ENCODE data around the gene CELF6.

The CELF6 gene

DNA sequence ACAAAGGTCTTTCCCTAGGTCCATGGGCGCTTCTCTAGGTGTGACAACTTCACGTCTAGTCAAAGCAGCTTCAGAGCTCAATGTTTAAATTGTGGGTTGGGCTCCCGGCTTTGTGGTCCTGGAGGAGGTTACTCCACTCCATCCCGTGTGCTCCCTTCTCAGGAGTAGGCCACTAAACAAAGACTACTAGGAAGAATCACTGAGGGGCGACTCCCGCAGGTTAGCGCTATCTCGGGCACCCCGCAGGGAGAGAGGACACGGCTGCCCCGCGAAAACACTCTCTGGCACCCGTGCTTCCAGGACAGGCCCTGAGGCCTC is 48.1 kb downstream of the CELF6 start:
- peak; percentile 32 for DNase-seq (ENCODE audit: low spot score)

DNA sequence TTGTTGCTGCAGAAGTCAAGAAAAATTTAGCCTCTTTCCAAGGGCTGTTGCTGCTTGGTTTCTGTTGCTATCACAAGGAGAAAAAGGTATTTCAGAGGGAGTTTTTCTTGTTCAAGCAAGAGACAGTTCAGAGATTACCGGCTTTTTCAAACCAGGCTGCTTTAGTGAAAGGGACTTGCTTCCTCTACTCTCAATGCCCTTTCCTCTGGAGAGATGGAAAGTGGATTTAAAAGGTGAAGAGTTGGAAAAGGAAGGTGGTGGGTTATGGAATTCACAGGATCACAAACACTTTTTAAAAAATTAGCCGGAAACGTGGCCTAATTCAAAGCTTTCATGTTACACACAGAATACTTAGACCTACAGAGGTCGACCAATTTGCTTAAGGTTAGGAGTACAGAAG is 48.7 kb downstream of the CELF6 start:
- no peak for DNase-seq (ENCODE audit: low spot score)

DNA sequence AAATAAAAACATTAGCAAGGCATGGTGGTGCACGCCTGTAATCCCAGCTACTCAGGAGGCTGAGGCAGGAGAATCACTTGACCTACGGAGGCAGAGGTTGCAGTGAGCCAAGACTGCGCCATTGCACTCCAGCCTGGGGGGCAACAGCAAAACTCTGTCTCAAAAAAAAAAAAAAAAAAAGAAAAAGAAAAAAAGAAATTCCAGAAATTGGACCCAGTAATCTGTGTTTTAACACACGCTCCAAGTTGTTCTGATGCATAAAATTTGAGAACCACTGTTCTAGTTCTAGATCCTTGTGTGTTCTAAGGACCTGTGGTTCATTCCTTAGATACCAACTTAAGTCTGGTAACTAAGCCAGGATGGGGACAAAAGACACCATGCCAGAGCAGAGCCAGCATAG is 50.2 kb downstream of the CELF6 start:
- no peak for DNase-seq (ENCODE audit: low spot score)

DNA sequence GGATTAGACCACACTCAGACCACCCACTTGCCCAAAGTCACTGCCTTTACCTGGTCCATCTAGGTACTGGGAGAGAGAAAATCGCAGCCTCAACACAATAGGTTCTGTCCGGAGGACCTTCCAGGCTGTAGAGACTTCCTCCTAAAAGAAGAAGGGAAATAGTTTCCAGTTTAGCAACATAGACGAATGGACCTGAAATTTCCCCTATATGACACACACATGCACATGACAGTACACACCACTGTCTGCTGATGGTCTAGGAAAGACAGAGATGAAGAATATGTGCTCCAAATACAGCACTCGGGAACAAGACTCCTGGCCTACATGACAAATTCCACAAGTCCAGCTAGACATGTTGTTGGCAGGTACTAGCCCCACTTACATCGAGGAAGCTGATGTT is 54.9 kb downstream of the CELF6 start:
- DNase-seq (ENCODE audit: low spot score), result no peak

DNA sequence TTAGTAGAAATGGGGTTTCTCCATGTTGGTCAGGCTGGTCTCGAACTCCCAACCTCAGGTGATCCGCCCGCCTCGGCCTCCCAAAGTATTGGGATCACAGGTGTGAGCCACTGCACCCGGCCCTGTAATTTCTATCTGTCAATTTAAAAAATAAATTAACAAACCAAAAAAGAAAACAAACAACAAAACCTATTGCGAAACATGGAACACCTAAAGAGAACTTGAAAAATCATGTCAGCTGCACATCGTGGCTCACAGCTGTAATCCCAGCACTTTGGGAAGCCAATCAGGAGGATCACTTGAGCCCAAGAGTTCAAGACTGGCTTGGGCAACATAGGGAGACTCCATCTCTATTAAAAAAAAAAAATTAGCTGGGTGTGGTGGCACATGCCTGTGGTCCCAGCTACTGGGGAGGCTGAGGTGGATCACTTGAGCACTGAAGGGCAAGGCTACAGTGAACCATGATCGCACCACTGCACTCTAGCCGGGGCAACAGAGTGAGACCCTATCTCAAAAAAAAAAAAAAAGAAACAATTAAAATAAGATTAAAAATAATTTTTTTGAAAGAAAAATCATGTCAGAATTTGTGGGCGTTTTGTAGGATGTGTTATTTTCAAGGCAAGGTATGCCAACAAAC is 67.2 kb downstream of the CELF6 start:
- DNase-seq (ENCODE audit: low spot score), result no peak

DNA sequence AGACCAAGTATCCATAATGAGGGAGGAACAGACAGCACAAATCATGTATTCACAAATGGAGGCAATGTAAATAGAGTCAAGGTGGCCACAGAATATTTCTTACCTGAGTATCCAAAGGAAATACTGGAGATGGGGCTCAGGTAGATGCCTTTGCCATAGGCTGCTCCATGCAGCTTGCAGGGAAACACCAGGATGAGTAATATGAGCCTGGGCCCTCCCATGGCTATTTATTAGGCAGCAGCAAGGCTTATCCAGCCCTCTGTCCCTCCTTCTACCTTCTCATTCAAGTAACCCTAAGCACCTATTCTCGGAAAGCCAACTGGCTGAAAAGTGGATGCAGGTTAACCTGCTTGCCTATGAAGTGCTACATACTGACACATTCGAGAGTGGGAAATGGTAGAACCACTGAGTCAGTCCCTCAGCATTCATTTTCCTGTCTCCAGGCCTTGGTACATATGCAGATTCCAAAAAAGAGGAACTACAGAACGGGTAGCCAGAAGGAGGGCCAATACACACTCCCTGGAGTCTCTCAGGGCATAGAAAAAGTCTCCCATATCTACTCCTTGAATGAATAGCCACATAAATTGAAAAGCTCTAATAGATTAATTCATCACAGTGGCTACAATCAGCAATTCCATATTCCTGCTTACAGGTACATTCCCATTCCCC is 70.7 kb downstream of the CELF6 start:
- DNase-seq (ENCODE audit: low spot score), result peak; percentile 18

DNA sequence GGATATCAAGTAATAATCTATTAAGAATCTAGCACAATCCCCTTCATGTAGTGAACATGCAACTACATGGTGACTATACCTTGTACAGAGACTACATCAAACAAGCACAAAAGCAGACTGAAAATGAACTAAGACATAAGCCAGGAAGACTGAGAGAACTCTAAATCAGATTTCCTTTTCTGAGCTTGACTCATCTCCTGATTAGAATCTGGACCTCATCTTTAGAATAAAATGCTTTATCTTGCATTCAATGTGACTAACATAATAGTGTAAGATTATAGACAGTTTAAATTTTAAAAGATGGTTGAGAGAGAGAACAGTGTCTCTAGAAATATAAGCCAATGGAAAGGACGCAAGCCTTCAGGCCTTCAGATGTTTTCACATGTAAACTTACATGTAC is 71.4 kb downstream of the CELF6 start:
- no peak for DNase-seq (ENCODE audit: low spot score)

DNA sequence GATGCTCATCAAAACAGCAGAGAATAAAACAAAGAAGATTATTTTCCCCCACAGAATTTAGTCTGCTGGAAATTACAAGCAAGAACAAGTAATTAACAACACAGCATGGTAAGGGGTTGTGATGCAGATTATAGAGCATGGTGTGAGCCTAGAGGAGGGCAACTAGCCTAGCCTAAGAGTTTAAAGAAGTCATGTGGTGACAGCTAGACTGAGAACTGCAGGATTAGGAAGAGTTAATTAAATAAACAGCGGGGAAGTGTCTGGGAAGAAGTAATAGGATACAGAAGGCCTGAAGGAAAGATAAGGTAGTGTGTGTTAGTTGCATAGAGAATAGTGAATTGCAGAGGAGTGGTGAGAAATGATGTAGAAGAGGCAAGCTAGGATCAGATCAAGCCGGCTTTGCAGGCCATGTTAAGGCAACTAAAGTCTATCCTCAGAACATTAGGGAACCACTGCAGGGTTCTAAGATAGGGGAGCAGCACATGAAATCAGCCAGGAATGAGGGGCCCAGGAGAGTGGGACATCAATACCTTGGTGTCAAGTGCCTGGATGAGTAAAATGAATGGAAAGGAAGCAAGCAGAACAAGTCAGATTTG is 77.1 kb downstream of the CELF6 start:
- no peak for DNase-seq (ENCODE audit: low spot score)

DNA sequence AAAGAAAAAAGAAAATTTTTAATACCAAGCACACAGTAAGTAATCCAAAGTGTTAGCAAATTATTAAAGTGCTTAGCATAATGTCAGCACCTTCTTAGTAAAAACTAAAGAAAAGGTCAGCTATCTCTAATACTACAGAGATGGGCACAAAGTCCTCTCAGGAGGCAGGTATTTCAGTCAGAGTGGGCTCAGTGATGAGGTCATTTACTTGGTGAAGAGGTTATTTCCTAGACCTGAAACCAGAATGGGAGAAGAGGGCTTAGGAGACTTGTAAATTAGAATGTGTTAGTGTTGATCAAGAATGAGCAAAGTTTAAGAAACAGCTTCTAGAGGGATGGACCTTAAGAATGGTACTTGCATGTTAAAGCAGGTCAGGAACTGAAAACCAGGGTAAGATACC is 80.3 kb downstream of the CELF6 start:
- DNase-seq (ENCODE audit: low spot score), result no peak

DNA sequence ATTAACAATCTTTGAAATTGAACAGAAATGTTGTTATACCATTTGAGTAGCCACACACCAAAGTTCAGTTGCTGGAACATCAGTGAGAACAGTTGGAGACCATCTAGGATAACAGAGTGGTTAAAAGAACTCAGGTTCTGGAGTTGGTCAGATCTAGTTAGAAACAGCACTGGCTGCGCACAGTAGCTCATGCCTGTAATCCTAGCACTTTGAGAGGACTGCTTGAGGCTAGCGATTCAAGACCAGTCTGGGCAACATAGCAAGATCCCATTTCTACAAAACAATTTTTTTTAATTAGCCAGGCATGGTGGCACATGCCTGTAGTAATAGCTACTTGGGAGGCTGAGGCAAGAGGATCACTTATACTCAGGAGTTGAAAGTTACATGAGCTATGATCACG is 81.4 kb downstream of the CELF6 start:
- DNase-seq (ENCODE audit: low spot score), result no peak

DNA sequence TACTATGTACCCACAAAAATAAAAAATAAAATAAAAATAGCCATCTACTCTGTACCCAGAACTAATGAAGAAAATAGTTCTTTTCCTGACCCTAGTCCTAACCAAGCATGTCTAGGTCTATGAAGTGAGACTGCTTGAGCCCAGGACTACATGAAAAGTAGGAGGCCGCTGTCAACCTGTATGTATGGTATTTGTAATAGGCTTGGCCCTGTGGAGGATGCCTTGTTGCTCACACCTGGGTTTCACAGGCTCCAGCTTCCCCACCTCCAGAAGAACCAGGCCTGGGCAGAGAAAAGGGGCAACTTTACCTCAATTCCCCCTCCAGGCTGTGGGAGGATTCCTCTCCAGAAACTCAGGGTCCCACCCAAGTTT is 82.1 kb downstream of the CELF6 start:
- peak; percentile 32 for DNase-seq (ENCODE audit: low spot score)

DNA sequence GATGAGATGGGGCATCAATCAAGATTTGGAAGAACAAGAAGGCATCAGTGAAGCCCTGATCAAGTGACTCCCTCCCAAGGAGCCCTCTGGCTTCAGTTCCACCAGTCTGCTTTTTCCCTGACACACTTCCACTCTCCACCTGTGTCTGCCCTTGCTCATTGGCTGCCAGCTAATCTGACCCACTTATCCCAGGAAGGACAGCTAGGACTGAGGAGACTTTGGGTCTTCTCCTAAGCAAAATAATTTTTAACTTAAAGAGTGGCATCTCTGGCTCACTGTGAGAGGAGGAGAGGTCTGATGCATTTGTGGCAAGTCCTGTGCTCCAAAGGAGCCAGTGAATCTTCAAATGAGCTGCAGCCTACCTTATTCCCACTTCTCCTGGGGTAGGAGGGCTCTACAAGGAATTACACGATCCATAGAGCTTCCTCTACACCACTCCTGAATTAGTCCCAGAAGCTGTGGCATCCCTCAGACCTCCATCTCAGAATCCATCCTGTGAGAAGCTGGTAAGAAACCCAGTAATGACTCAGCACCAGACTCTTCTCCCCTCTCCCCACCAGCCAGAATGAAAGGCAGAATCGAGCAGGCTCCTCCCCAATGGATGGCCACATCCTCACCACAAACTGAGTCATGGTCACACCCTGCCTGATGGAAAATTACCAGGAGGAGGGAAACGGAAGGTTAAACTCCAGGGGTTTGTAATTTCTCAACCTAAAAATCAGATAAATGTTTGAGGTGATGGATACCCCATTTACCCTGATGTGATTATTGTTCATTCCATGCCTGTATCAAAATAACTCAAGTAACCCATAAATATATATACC is 82.7 kb downstream of the CELF6 start:
- peak; percentile 97 for DNase-seq (ENCODE audit: low spot score)

DNA sequence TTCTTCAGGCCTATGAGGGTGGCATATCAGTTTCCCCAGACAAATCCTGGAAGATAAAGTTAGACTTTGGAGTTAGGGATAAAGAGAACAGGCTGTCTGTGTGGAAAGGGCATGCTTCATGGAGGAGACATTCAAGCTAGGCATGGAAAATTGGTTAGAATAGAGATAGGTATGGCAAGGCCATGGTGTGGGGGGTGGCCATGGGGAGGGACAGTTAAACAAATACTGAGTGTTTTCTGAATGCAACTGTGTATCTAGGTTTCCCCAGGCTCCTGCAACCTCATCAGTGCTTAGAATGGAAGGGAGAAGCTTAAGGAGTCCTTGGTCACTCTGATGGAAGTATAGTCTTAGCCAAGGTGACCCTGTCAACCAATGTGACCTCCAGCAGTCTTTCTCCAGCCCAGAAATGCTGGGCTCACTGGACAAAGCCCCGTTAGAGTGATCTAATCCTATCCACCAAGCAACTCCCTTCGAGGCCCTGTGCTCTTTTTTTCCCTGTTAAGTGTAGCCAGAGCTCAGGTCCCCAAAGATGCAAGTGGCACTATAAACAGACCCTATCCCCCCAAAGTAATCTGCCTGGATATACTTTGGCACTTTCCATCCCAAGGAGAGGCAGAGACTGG is 83.5 kb downstream of the CELF6 start:
- no peak for DNase-seq (ENCODE audit: low spot score)

DNA sequence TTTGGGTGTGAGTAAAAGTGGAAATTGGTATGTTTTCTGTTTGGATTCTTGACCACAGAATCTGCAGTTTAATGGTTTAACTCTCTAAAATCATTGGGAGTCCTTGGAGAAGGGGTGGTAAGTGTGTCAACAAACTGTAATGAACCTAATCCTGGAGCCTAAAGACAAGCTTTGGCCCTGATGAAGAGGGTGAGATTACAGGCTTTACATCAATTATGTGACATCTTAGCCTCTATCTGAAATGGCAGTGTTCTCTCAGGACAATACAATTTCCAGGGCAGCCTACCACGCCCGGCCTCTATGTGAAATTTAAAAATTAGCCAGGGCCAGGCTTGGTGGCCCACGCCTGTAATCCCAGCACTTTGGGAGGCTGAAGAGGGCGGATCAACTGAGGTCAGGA is 84.7 kb downstream of the CELF6 start:
- DNase-seq (ENCODE audit: low spot score), result no peak
